HG03442 (cell line): Measurements from ENCODE around the gene MRGPRG.

ENCODE experiments used
- ATAC-seq: cut with Tn5 transposase; IDR thresholded peaks from one replicate; pipeline ENCODE4 v1.9.1; 2021; ENCODE audit warnings: mild to moderate bottlenecking, moderate library complexity; ENCODE audit not compliant: unreplicated experiment

Gene MRGPRG

GRCh38 chr11:3207526-3208189 lies 11.0 kb downstream of the MRGPRG start:
- no peak for ATAC-seq

- no peak for ATAC-seq
Observed at GRCh38 chr11:3206922-3207204, 11.8 kb downstream of the MRGPRG start.

GRCh38 chr11:3206156-3206921 lies 12.3 kb downstream of the MRGPRG start:
- no peak for ATAC-seq

GRCh38 chr11:3205261-3206155 lies 13.1 kb downstream of the MRGPRG start:
- no peak for ATAC-seq

- no peak for ATAC-seq
Observed at GRCh38 chr11:3204141-3205015, 14.2 kb downstream of the MRGPRG start.

- ATAC-seq: no peak
Observed at GRCh38 chr11:3203221-3204043, 15.2 kb downstream of the MRGPRG start.

- no peak for ATAC-seq
Observed at GRCh38 chr11:3202759-3203158, 15.9 kb downstream of the MRGPRG start.

- ATAC-seq: no peak
Observed at GRCh38 chr11:3202305-3202704, 16.3 kb downstream of the MRGPRG start.

- no peak for ATAC-seq
Observed at GRCh38 chr11:3201677-3202181, 16.9 kb downstream of the MRGPRG start.

- ATAC-seq: no peak
Observed at GRCh38 chr11:3201112-3201581, 17.5 kb downstream of the MRGPRG start.

- no peak for ATAC-seq
Observed at GRCh38 chr11:3200388-3201111, 18.1 kb downstream of the MRGPRG start.

GRCh38 chr11:3199537-3200295 lies 18.9 kb downstream of the MRGPRG start:
- no peak for ATAC-seq

- ATAC-seq: no peak
Observed at GRCh38 chr11:3198815-3199214, 19.8 kb downstream of the MRGPRG start.

GRCh38 chr11:3197878-3198528 lies 20.6 kb downstream of the MRGPRG start:
- ATAC-seq: no peak

GRCh38 chr11:3197044-3197695 lies 21.4 kb downstream of the MRGPRG start:
- ATAC-seq: no peak

GRCh38 chr11:3196161-3197043 lies 22.2 kb downstream of the MRGPRG start:
- ATAC-seq: no peak
